GM12891 (cell line): ENCODE data around the gene CGRRF1.

ENCODE experiments used
- DNase-seq: peaks from one replicate; pipeline ENCODE4 v3.0.0; 2011; ENCODE audit warnings: low spot score; ENCODE audit not compliant: insufficient read length
- FAIRE-seq: peaks from 2 replicates; lab custom pipeline; 2011; peaks lifted over from hg19 to GRCh38; lab: Jason Lieb, UNC
- PAX5 ChIP-seq: IDR thresholded peaks from 2 replicates; pipeline ENCODE4 v1.6.1; 2011; ENCODE audit warnings: low read length, moderate library complexity, mild to moderate bottlenecking; ENCODE audit not compliant: insufficient read depth, severe bottlenecking
- POLR2A ChIP-seq: IDR thresholded peaks from 2 replicates; pipeline ENCODE4 v1.6.1; 2011; ENCODE audit warnings: low read depth, low read length, control low read depth
- POLR2AphosphoS5 ChIP-seq: IDR thresholded peaks from 2 replicates; pipeline ENCODE4 v1.6.1; 2011; ENCODE audit warnings: low read depth, low read length, control low read depth
- POU2F2 ChIP-seq: IDR thresholded peaks from 2 replicates; pipeline ENCODE4 v1.6.1; 2011; ENCODE audit warnings: low read depth, mild to moderate bottlenecking, control low read depth, low read length, moderate library complexity
- SPI1 ChIP-seq: IDR thresholded peaks from 2 replicates; pipeline ENCODE4 v1.6.1; 2011; ENCODE audit warnings: low read depth, low read length, control low read depth
- TAF1 ChIP-seq: IDR thresholded peaks from 2 replicates; pipeline ENCODE4 v1.6.1; 2011; ENCODE audit warnings: low read depth, low read length, control low read depth

CGRRF1 gene

GRCh38 chr14:54489731-54490444, 19.8 kb upstream of the CGRRF1 start:
- FAIRE-seq (no peak), DNase-seq (no peak)
- TF ChIP-seq PAX5 (no peak), POLR2AphosphoS5 (no peak), TAF1 (no peak), POU2F2 (no peak), SPI1 (no peak), POLR2A (no peak)

DNA sequence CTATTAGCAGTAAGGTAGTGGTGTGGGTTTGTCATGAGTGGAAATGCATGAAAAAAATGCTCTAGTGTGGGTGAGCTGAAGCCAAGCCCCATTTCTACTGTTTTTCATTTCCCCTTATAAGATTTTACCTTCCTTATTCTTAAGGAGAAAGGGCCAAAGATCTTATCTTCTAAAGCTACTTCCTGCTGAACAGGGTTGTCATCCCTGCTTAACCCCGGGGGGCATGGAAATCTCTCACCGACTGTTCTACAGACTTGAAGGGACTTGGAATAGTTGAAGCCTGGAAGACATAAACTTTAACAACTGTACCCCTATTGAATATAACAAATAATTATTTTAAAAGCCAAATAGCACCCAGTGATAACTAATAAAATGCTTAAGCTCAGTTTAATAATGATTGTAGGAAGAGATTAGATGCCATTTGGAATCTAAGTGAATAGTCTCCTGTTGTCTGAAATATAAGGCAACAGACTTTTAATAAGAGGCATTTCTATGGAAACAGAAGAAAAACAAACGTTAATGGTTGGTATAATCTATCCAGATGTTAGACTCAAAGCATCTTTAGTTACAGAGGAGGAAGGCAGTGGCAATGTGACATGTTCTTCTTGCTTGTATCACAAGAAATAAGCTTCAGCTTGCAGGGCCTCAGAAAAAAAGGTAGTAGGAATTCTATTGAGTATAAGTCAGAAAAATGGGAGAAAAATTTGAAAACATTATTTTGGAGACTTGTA, 19.1 kb upstream of the CGRRF1 start:
- TF ChIP-seq TAF1 (no peak), SPI1 (no peak), POLR2A (no peak), POLR2AphosphoS5 (no peak), POU2F2 (no peak), PAX5 (no peak)
- DNase-seq (no peak), FAIRE-seq (no peak)

GRCh38 chr14:54493293-54493692, 16.4 kb upstream of the CGRRF1 start:
- no peak for FAIRE-seq
- no peak for DNase-seq
- TF ChIP-seq SPI1, result no peak
- TF ChIP-seq PAX5, result no peak
- no peak for TF ChIP-seq POLR2AphosphoS5
- no peak for TF ChIP-seq POU2F2
- TF ChIP-seq TAF1, result no peak
- no peak for TF ChIP-seq POLR2A

- FAIRE-seq (no peak), DNase-seq (no peak)
- TF ChIP-seq SPI1, result no peak
- no peak for TF ChIP-seq POLR2A
These were observed 12.5 kb upstream of the CGRRF1 start for GRCh38 chr14:54497224-54497623.

- no peak for DNase-seq
- no peak for FAIRE-seq
- no peak for TF ChIP-seq POU2F2
- no peak for TF ChIP-seq PAX5
- no peak for TF ChIP-seq TAF1
- TF ChIP-seq POLR2AphosphoS5, result no peak
- no peak for TF ChIP-seq POLR2A
- no peak for TF ChIP-seq SPI1
These were observed 11.6 kb upstream of the CGRRF1 start for GRCh38 chr14:54498095-54498531.

DNA sequence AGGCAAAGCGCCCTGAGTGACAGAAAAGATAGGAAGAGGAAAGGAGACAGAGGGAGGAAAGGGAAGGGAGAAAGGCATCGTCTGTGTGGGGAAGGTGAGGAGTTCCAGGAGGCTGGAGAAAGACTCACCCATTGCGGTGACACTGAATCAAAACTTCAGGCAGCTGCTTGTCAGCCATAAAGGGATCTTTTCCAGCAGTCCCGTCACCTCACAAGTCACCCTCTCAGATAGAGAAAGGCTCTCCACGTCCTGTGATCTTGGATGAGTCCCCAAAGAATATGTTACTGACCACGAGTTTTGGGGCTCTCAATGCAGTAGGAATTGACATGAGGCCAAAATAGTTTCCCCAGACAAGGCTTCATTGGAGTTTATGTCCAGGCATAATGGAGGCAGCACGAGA, 11.1 kb upstream of the CGRRF1 start:
- DNase-seq, result no peak
- FAIRE-seq, result no peak
- TF ChIP-seq POU2F2 (no peak), SPI1 (no peak)

DNA sequence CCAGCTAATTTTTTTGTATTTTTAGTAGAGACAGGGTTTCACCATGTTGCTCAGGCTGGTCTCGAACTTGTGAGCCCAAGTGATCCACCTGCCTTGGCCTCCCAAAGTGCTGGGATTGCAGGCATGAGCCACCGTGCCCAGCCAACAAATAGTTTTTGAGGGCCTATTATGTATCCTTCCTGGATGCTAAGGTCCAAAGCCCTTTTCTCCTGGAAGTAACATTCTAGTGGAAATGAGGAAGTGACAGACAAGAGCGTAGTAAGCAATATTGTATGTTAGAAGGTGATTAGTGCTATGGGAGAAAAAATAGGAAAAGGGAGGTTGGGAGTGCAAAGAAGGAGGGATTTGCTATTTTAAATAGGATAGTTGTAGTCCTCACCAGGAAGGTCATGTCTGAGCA, 9.0 kb upstream of the CGRRF1 start:
- FAIRE-seq (no peak), DNase-seq (no peak)
- TF ChIP-seq SPI1, result peak; percentile 51
- TF ChIP-seq POLR2AphosphoS5, result no peak
- TF ChIP-seq TAF1, result no peak
- TF ChIP-seq POU2F2, result no peak
- no peak for TF ChIP-seq PAX5

GRCh38 chr14:54501480-54501879, 8.2 kb upstream of the CGRRF1 start:
- FAIRE-seq, result no peak

GRCh38 chr14:54502602-54503001, 7.1 kb upstream of the CGRRF1 start:
- TF ChIP-seq POLR2A (no peak), SPI1 (peak; percentile 48)
- FAIRE-seq, result no peak
- DNase-seq, result no peak

More at GRCh38 chr14:54501480-54501879, 8.2 kb upstream of the CGRRF1 start:
- no peak for DNase-seq
- no peak for TF ChIP-seq SPI1
- no peak for TF ChIP-seq TAF1
- no peak for TF ChIP-seq PAX5
- TF ChIP-seq POLR2AphosphoS5, result no peak
- no peak for TF ChIP-seq POU2F2
- TF ChIP-seq POLR2A, result no peak

DNA sequence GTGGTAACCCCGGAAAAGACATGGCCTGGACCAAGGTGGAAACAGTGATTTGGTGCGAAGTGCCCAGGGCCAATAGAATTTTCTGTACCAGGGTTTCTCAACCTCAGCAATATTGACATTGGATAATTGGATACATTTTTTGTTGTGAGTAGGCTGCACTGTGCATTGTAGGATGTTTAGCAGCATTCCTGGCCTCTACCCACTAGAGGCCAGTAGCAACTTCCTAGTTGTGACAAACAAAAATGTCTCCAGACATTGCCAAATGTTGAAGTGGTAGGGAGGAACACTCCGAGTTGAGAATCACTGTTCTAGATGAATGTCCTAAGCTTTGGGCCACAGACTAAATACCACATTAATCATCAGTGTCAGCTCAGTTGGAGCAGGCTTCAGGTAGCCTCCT, 6.2 kb upstream of the CGRRF1 start:
- no peak for TF ChIP-seq POU2F2
- TF ChIP-seq POLR2AphosphoS5, result no peak
- TF ChIP-seq POLR2A, result no peak
- no peak for TF ChIP-seq PAX5
- no peak for TF ChIP-seq TAF1
- TF ChIP-seq SPI1, result no peak
- DNase-seq, result no peak
- peak; percentile 84 for FAIRE-seq

- DNase-seq (no peak), FAIRE-seq (peak; percentile 67)
- TF ChIP-seq SPI1 (no peak), POU2F2 (no peak), PAX5 (no peak), TAF1 (no peak), POLR2AphosphoS5 (no peak), POLR2A (no peak)
These were observed 2.7 kb downstream of the CGRRF1 start for GRCh38 chr14:54512393-54512792.
